GM19372 (cell line): Measurements from ENCODE around the gene LDLRAD4.

ENCODE experiments used
- ATAC-seq: cut with Tn5 transposase; IDR thresholded peaks from one replicate; pipeline ENCODE4 v1.9.1; 2021; ENCODE audit warnings: mild to moderate bottlenecking, low read depth, moderate library complexity; ENCODE audit not compliant: unreplicated experiment

The LDLRAD4 gene

DNA sequence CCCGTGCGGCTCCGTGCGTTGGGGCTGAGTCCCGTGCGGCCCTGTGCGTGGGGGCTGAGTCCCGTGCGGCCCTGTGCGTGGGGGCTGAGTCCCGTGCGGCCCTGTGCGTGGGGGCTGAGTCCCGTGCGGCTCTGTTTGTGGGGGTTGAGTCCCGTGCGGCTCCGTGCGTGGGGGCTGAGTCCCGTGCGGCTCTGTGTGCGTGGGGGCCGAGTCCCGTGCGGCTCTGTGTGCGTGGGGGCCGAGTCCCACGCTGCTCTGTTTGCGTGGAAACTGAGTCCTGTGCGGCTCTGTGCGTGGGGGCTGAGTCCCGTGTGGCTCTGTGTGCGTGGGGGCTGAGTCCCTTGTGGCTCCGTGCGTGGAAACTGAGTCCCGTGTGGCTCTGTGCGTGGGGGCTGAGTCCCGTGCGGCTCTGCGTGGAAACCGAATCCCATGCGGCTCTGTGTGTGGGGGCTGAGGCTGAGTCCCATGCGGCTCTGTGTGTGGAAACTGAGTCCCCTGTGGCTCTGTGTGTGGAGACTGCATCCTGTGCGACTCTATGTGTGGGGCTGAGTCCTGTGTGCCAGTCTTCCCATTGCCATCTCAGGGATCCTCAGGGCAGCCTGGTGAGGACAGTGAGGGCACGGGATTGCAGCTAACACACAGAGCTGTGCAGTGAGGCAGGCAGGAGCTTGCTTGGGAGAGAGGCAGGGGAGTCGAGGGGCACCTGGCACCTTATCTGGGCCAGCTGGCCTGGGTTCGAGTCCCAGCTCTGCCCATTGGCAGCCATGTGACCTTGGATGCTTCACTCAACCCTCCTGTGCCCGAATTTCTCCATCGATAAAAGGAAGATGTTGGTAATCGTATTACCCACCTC, 44.5 kb downstream of the LDLRAD4 start:
- no peak for ATAC-seq

DNA sequence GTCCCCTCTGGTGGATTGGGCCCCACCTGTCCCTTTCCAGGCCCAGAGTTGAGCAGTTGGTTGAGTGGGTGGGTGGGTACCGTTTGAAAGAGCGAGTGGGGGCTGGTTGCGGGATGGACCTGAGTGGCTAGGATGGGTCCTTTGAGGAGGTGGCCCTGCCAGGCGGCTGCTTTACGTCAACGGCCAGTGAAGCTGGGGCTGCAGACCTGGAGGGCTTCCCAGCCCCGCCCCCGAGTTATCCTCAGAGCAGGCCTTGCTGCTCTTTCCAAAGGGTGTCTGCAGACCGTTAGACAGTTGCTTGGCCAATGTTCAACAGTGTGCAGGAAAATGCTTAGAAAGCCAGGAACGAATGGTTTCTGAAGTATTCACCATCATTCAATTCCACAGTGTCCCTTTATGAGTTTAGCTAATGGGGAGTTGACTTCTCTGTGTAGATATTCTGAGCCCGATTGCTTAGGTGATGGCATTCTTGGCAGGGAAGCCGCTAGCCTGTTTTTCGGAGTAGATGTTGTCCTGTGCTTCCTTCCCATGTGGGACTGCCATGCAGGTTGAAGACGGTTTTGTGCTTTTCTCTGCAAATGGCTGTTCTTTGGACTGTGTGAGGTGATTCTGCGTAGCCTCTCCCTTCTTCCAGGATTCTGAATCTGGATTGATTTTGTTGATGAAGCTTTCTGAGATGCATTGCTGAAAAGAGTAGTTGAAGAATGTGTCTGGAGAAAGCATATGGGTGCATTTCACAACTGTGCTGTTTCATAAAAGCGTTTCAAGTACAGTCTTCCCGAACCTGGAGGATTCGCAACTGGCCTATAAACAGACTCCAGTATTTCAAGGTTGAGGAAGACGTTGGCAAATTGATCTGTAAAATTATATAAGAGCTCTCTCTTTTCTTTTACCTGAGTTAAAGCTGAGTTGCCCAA, 45.8 kb downstream of the LDLRAD4 start:
- ATAC-seq, result no peak

DNA sequence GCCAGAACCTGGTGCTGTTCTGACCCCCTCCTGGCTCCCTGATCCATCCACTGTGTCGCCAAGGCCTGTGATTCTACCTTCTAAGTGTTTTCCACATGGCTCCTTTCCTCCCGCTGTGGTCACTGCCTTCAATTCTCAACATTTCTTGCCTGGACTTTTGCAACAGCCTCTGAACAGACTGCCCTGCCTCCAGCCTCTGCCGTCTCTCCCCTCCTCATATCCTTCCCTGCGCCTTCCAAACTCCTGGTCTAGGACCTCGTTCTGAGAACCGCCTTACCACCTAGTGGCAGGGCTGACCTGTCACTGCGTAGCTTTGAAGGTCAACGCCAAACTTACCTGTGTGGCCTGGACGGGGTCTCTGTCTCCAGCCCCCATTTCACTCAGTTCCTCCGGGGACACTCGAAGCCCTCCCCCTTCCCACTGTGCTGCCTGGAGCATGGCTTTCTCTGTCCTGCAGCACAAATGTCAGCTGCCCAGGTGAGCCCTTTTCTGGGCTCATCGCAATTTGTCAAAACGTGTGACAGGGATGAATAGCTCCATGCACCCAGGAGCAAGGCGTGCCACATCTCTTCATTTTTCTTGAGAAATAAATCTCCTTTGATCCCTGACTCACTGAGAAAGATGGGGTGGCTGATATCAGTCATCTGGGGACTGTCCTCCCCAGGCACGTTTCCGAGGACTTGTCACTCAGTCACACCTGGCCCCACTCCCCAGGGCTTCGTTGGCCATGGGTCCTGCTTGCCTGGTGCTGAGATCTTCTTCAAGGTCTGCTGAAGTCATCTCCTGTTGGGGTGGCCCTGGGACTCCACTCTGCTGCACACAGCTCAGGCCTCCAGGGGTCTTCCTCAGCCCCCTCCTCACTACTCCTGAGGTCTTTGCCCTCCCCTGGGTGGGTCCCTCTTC, 46.7 kb downstream of the LDLRAD4 start:
- no peak for ATAC-seq

DNA sequence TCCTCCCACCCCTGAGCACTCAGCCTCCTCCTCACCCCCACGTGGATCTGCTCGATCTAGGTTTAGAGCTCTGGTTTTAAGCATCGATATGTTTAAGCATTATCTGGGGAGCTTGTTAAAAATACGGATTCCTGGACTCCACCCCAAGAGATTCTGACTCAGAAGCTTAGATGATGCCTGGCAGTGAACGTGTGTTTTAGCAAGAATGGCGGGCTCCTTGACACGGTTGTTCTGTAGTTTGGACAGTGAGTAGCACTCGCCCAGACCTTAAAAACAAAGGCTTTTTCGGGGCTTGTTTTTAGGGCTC, 47.3 kb downstream of the LDLRAD4 start:
- ATAC-seq, result no peak

DNA sequence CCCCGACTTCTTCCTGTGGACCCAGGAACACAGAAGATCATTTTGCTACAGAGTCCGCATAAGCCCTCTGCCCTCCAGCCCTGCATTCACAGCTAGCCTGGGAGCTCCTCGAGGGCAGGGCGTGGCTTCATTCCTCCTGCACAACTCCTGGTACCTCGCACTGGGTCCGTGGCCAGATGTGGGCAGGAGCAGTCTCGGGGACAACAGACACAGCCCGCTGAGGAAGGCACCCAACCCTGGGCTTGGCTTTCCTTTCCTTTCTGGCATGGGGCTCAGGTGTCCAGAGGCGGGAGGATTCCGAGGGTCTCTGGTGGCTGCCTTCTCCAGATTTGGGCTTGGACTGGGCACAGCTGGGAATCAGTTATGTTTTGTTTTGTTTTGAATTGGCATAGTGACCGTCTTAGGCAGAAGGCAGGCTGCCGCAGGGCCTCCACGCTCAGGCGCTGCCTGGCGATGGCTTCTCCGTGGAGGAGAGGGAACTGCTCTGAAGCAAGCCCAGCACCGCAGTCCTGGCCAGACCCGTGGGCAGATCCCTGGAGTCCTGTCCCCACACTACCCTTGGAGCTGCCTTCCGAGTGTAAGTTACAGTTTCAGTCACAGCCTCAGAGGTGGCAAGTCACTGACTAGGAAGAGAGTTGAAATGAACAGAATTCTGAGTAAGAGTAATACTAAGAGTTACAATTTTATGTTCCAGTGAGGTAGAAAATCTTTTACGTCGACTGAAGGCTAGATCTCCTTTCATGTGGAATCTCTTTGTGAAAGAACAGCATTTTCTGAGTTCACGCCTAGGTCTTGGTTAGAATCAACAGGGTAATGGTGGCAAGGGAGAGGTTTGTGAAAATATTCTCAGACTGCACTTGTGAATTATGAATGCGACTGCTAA, 47.9 kb downstream of the LDLRAD4 start:
- ATAC-seq, result no peak

DNA sequence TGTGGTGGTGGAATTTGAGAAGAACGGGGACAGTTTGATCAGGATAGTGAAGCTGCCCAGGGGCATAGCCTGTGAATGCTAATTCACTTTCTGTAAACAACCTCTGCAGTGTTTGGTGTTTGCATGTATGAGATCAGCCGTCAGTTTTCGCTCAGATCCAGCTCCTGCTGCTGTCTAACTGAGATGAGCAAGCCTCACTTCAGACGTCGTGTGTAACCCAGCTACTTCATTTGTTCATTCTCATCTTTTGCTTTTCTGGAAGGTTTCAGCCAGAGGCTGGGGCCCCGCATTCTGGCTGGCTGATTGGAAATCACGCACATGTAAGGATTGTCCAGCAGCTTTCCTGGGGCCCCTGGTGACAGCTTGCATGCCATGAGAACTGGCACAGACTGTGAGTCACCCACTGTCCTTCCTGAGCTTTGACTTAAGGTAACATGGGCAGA, 48.9 kb downstream of the LDLRAD4 start:
- ATAC-seq, result no peak

DNA sequence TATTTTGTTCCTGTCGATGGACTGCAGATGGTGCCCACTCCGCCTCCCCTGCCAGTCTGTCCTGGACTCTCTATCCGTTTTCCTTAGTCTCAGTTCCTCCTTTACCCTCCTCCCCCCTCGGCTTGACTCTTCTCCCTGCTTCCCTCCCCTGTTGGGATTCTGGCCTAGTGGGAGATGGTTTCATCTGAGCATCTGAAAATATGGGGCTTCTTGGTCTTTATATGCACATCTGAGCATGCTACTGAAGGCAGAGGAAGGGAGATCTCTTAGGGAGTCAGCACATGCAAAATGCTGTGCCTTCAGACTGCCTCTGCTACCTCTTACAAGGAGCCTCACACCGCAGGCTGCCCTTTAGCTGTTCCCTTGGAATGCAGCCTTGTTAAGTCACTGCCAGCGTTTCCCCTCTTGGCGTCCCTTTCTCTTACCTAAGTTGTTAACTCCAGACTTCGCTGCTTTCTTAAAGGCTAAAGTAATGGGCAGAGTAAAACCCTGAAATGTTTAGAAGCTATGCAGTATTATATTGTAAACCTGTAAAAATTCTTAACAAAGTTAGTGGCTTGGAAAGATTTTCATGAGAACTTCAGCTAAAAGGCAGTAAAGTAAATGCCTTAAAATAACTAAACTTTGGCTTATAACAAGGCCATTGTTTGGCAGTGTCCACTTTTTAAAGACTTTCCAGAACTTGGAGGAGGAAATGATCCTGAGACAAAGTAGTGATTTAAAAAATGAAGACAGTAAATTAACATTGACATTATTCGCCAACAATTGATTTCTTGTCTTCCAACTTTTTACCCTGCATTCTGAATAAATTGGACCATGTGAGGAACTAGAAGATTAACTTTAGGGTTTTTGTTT, 49.8 kb downstream of the LDLRAD4 start:
- no peak for ATAC-seq

DNA sequence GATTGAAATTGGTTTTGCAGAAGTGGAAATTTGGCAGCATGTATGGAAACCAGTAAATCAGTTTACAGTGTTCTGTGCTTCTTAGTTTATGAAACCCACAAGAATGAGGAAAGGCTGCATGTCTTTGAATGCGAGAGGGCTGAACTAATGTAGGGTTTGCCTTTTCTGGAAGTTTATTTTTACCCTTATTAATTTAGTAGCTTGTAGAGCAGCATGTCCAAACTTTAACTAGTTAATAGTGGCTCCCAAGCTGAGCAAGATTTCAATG, 50.4 kb downstream of the LDLRAD4 start:
- no peak for ATAC-seq

DNA sequence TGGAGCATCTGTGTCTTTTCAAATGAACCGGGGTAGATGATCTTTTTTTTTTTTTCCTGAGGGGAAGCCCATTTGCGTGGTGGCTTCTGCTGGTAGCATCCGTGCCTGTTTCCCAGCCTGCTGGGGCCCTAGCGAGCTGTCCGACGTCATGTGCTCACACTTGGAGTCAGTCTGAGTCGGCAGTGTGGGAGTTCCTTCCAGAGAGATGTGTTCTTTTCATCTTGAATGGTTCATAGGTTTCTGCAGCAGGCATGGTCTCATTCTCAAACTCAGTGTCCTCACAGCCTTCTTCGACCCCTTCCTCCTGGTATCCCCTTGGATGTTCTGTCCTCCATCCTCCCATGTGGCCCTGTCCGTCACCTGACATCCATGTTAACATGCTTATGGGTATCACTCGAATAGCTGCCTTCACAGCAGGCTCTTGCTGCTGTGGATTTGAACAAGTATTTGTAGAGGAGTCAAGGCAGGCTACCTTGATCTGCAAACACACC, 51.0 kb downstream of the LDLRAD4 start:
- ATAC-seq, result no peak

DNA sequence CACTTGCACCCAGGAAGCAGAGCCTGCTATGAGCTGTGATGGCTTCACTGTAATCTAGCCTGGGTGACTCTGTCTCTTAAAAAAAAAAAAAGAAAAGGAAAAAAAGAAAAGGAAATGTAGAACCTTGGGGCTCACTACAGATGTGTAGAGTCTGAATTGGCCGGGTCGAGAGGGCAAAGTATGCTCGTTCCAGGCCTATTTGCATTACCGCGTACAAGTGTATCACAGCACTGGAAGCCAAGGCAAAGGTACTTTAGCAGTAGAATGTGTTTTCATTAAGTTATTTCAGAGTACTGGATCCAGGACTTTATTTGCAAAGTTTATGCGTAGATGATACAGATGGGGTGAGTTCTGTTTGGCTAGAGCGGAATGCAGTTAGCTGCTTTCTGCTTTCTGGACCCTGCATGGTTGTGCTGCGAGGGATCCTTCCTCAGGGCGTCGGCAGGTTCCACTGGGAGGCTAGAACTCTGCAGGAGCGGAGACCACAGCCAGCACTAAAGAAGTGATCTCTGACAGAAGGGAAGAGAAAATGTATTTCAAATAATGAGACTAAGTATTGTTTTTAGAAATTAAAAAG, 51.8 kb downstream of the LDLRAD4 start:
- ATAC-seq, result no peak

DNA sequence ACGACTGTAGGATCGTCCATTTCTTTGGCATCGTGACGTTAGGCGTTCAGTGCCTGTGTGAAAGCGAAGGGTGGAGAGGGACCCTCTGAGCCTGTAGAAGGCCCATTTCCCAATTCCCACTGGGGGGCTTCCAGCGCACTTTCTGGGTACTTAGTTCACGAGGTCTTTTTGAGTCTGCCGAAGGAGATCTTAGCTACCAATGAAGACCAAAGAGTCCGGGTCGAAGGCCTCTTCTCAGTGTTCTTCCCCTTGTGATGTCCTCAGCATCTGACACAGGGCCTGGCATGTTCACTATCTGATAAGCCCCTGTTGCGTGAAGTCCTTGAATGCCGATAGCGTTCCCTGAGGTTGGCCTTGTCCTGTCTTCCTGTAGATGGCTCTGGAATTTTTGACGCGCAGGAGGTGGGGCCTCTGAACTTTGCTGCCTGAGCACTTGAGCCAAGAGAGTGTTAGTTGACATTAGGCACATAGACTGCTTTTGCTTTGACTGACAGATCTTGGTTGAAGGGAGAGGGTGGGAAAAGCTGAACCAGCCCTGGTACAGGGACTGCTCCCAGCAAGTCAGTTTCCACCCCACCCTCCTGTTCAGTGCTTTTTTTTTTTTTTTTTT, 52.8 kb downstream of the LDLRAD4 start:
- no peak for ATAC-seq

DNA sequence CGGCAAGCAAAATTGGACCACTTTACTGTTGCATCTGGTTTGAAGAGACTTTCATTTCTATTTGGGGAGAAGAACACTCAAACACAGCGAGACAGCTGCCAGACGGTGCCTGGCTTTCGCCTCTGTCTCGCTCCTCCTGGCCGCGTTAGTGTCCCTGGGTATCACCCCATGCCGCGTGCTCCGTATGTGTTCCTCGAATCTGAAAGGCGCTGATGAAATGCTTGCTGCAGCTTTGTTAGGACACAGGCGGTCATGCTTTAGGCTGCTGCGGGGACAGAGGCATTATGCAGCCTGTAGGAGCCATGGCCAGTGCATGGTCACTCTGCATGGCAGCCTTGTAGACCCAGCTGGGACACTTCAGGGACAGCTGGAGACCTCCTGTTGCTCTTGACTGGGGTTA, 53.9 kb downstream of the LDLRAD4 start:
- ATAC-seq, result no peak

DNA sequence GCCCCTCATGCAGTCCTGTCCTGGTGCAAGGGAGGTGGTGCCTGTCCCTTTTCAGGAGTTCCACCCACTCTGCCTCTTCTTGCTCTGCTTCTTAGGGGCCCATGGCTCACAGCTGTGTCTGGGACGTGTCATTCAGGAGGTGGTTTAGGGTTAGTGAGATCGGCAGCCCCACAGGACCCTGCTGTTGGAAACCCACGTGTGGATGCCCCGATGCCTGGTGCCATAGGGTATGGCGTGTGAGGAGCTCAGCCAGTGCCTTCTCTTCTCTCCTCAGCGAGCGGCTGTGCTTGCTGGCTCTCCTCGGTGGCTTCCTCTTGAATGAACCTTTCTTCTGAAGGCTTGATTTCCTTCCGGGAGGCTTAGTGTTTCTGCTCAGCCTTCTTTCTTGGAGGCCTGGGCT, 55.2 kb downstream of the LDLRAD4 start:
- ATAC-seq, result no peak

DNA sequence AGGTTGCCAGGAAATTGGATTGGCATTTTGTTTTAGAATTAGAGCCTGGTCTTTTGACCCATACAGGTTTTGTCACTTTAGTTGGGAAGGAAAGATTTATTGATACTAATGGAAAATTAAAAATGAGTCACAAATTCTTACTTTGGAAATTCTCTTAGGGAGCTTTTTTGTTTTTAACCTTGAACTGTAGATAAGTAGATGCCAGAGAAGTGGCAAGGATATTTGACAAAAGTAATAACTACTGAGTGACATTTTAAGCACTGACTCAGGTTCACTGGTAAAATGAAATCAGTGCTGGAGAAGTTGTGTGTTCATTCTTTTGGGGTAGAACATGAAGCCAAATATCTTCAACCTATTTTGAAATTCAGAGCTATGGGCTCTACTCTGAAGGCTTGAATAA, 56.5 kb downstream of the LDLRAD4 start:
- no peak for ATAC-seq

DNA sequence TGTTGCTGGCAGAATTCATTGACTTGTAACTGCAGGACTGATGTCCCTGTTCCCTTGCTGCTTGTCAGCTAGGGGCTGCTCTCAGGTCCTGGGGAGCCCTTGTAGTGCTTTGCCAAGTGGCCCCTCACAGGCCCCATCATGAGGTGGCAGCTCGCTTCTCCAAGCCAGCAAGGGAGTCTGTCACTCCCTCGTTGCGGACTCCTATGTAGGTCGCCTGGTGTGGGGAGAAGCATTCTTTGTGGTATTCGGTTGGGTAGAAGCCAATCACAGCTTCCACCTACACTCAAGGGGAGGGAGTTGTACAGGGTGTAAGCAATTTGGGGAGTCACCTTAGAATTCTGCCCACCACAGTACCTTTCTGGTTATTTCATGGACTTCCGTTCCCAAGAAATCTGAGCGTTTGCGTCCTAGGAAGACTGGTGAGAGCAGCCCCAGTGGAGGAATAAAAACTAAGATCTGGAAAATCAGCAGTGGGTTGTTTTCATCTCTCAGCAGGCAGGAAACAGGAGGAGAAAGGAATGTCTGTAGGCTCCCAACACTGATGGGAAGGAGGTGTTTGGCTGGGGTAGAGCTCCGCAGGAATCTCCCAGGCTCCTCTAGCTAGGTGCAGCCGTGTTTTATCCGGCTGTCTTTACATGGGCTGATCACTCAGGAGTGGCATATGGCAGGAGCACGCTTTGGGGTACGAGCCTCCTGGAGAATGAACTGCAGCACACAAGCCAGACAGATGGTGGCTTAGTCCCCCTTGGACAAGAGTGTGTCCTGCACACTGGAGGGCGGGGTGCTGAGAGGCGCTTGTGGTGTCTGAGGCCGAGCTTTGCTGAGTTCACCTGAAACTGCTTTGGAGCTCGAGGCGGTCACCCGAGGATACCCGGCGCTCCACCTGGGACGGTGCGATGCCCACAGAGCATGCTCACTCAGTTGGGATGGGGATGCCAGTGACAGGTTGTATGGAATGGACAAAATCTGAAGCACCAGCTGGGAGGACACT, 58.3 kb downstream of the LDLRAD4 start:
- ATAC-seq, result no peak

DNA sequence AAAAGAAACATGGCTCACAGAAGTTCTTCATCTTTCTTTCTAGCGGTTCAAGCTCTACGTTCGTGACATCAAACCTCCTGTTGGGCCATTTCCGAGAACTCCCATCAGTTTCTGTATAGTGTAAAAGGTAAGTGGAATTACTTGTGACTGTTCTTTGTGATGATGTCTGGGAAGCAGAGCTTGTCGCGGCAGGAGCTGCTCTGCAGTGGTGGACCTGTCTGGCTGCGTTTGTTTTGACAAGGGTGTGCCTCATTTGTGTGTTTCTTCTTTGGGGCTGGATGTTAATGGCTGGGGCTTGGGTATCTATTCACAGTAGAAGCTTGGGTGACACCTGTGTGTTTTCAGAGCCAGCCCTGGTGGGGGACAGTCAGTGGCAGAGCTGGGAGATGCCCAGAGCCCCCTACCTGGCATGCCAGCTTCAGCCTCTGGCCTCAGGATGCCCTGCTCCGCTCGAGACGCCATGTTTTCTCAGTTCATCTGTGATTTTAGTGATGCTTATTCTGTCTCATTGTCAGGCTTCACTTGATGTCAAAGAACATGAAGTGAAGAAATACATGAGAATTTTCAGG, 59.6 kb downstream of the LDLRAD4 start:
- ATAC-seq, result no peak
